Skeletal muscle satellite cell (primary cell): Measurements from ENCODE around the gene VWF.

Experiments
- H3K27me3 ChIP-seq: 2 replicates; pipeline ENCODE4 v1.7.0; 2013; ENCODE audit warnings: low read length; ENCODE audit not compliant: control insufficient read depth, insufficient read depth
- H3K36me3 ChIP-seq: 2 replicates; pipeline ENCODE4 v1.7.0; 2013; ENCODE audit warnings: mild to moderate bottlenecking, control low read depth, low read length; ENCODE audit not compliant: insufficient read depth
- H3K4me1 ChIP-seq: 2 replicates; pipeline ENCODE4 v1.7.0; 2013; ENCODE audit warnings: low read length; ENCODE audit not compliant: control insufficient read depth, insufficient read depth
- H3K4me2 ChIP-seq: 2 replicates; pipeline ENCODE4 v1.7.0; 2013; ENCODE audit warnings: mild to moderate bottlenecking, low read length
- H3K4me3 ChIP-seq: 2 replicates; pipeline ENCODE4 v1.7.0; 2013; ENCODE audit warnings: low read length
- H3K9ac ChIP-seq: 2 replicates; pipeline ENCODE4 v1.7.0; 2013; ENCODE audit warnings: mild to moderate bottlenecking, low read depth, low read length, moderate library complexity
- H3K9me3 ChIP-seq: replicated peaks from 2 replicates; pipeline ENCODE4 v1.7.0; 2013; ENCODE audit warnings: mild to moderate bottlenecking, control low read depth, low read length

Gene VWF

GRCh38 chr12:6052206-6052939, 72.1 kb downstream of the VWF start:
- H3K9ac ChIP-seq, result no peak overlapping the region
- H3K4me1 ChIP-seq, result peaks cover 17% of the 10 kb centered on the region
- no peak overlapping the region for H3K4me2 ChIP-seq
- H3K27me3 ChIP-seq, result peaks cover 11% of the 10 kb centered on the region
- H3K9me3 ChIP-seq, result no peaks in the 10 kb centered on the region
- H3K4me3 ChIP-seq, result no peak overlapping the region
- H3K36me3 ChIP-seq, result no peaks in the 10 kb centered on the region

DNA sequence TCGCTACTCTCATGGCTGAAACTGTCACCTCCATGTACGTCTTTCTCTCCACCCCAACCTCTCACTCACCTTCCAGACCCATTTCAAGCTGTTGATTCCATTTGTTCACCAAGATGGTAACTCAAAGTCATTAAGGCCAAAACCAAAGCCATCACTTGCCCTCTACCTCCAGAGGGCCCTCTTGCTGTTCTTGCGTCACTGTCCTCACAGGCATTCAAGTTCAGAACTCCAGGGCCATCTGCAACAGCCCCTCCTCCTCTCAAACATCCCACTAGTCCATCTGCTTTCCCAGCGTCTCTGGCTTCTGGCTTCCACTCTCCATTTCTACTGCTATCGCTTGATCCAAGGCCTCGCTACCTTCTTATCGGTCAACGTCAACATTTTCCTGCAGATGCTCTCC, 74.5 kb downstream of the VWF start:
- Histone ChIP-seq H3K4me1 (peaks cover 9% of the 10 kb centered on the region), H3K4me3 (no peak overlapping the region), H3K9me3 (no peaks in the 10 kb centered on the region), H3K4me2 (no peak overlapping the region), H3K27me3 (no peaks in the 10 kb centered on the region), H3K36me3 (no peaks in the 10 kb centered on the region), H3K9ac (no peak overlapping the region)

- no peaks in the 10 kb centered on the region for H3K36me3 ChIP-seq
- H3K9ac ChIP-seq, result no peak overlapping the region
- no peak overlapping the region for H3K4me2 ChIP-seq
- H3K4me1 ChIP-seq, result peaks cover 9% of the 10 kb centered on the region
- H3K9me3 ChIP-seq, result no peaks in the 10 kb centered on the region
- peaks cover 2% of the 10 kb centered on the region for H3K27me3 ChIP-seq
- H3K4me3 ChIP-seq, result no peak overlapping the region
Measured at GRCh38 chr12:6049587-6049986, 74.9 kb downstream of the VWF start.

DNA sequence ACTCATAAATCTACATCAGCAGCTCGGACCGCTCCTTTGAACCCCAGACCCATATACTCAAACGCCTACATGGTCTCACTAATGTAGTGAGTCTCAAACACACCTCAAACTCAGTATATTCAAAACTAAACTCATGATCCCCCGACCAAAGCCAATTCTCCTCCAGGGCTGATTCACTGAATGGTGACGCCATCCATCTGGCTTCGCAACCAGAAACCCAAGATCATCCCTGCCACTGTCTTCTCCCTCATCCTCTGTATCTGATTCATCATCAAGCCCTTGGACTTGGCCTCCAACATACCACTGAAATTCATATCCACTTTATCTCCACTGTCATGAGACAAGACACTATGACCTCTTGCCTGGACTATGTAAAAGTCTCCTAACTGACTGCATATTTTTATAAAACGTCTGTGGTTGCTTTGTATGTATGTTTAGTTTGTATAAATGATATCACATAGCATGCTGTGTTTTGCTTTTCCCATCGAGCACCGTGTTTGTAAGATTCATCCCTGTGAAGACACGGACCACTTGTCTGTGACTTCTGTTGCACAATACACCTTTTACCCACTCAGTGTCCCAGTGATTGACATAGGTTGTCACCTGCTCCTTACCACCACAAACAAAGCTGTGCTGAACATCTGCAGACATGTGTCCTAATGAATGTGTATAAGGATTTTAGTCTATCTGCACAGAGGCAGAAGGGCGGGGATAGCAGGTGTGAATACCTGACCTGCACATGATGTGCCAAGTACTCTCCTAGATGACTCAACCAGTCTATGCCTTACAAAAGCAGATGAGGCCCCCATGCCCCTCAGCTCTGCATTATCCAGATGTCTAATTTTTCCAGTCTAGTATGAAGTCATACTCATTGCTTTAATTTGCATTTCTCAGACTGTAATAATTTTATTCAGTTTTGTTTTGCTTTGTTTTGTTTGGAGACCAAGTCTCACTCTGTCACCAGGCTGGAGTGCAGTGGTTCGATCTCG, 76.9 kb downstream of the VWF start:
- Histone ChIP-seq H3K4me1 (no peaks in the 10 kb centered on the region), H3K4me3 (no peak overlapping the region), H3K27me3 (peaks cover 18% of the 10 kb centered on the region), H3K9ac (no peak overlapping the region), H3K4me2 (no peak overlapping the region), H3K9me3 (no peaks in the 10 kb centered on the region), H3K36me3 (no peaks in the 10 kb centered on the region)

DNA sequence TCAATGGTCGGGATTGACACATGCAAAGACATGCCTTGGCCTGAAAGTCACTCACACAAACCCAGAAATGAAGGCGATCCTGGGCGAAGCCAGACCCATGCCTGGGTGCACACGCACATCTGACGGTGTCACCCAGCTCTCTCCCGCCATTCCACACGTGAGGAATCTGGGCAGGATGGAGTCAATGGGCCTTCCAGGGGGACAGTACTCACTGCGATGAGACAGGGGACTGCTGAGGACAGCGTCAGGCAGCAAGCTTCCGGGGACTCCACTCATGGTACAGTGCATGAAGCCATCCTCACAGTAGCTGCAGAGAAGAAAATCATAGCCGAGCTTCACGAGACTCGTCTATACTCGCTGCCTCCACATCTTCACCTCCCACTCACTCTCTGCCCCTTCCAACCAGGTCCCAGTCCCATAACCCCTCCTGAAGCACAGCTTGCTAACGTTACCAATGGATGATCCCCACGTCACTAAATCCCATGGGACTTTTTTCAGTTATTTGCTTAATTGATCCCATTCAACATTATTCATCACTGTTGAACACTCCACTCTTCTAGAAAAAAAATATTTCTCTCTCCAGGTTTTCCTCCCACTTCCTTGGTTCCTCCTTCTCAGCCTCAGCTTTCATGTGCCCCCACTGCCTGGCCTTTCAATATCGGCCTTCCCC, 77.8 kb downstream of the VWF start:
- Histone ChIP-seq H3K36me3 (no peaks in the 10 kb centered on the region), H3K4me1 (no peaks in the 10 kb centered on the region), H3K4me3 (no peak overlapping the region), H3K4me2 (no peak overlapping the region), H3K9ac (no peak overlapping the region), H3K27me3 (peaks cover 23% of the 10 kb centered on the region), H3K9me3 (no peaks in the 10 kb centered on the region)

DNA sequence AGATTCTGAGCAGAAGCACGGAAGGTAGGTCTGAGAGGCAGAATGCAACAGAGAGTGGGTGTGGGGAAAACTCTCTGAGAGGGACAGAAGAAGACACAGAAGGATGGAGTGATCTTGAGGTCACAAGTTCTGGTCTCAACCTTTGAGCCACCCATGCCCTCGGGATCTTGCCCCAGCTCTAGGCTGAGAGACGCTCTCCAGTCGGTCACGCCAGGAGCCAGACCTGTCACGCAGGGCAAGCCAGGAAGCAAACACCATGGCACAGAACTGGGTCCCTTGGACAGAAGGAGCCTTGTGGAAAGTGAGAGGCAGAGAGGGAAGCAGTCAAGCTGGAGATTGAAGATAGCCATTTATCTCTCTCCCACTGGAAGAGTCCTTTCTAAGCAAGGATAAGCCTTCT, 79.0 kb downstream of the VWF start:
- no peaks in the 10 kb centered on the region for H3K36me3 ChIP-seq
- no peak overlapping the region for H3K4me3 ChIP-seq
- no peak overlapping the region for H3K9ac ChIP-seq
- H3K9me3 ChIP-seq, result no peaks in the 10 kb centered on the region
- H3K4me2 ChIP-seq, result no peak overlapping the region
- H3K4me1 ChIP-seq, result no peaks in the 10 kb centered on the region
- H3K27me3 ChIP-seq, result peaks cover 23% of the 10 kb centered on the region

- no peak overlapping the region for H3K4me2 ChIP-seq
- H3K9me3 ChIP-seq, result no peaks in the 10 kb centered on the region
- peaks cover 23% of the 10 kb centered on the region for H3K27me3 ChIP-seq
- H3K4me3 ChIP-seq, result no peak overlapping the region
- H3K36me3 ChIP-seq, result no peaks in the 10 kb centered on the region
- no peaks in the 10 kb centered on the region for H3K4me1 ChIP-seq
- H3K9ac ChIP-seq, result no peak overlapping the region
Measured at GRCh38 chr12:6044082-6044481, 80.4 kb downstream of the VWF start.

DNA sequence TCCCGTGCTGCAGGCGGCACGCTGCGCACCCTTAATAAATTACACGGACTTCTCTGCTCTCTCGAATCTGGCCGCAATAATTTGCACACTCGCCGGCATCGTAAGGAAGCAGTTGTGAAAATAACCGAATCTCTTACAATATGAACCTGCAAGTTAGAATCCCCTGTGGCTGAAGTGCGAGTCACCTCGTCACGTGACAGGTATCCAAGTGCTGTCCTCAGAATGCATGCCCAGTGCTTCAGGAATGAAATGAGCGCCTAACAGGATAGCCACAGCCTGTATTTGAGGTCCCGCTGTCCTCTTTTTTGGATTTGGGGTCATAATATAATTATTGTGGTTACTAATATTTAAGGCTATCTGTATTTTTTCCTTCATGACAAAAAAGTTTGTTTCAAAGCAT, 82.0 kb downstream of the VWF start:
- Histone ChIP-seq H3K36me3 (no peaks in the 10 kb centered on the region), H3K27me3 (peaks cover 23% of the 10 kb centered on the region), H3K9me3 (no peaks in the 10 kb centered on the region), H3K4me3 (no peak overlapping the region), H3K4me2 (no peak overlapping the region), H3K9ac (no peak overlapping the region), H3K4me1 (no peaks in the 10 kb centered on the region)

GRCh38 chr12:6041891-6042290, 82.6 kb downstream of the VWF start:
- H3K36me3 ChIP-seq, result no peaks in the 10 kb centered on the region
- no peak overlapping the region for H3K4me2 ChIP-seq
- no peaks in the 10 kb centered on the region for H3K4me1 ChIP-seq
- H3K9me3 ChIP-seq, result no peaks in the 10 kb centered on the region
- H3K9ac ChIP-seq, result no peak overlapping the region
- no peak overlapping the region for H3K4me3 ChIP-seq
- H3K27me3 ChIP-seq, result peaks cover 23% of the 10 kb centered on the region

DNA sequence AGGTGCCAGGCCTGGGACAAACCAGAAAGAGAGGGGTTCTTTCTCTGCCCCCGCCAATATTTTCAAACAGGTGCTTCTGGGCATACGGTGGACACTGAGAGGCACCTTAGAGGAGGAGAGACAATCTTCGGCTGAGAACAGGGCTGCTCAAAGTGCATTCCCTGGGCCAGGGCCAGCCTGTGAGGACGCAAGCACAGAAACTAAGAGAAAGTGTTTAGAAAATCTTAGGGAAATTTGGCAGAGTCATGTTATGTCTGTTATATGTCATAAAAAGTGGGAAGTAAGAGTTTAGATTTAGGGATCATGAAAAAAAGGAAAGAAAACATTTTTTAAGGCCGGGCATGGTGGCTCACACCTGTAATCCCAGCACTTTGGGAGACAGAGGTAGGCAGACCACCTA, 83.7 kb downstream of the VWF start:
- Histone ChIP-seq H3K27me3 (peaks cover 23% of the 10 kb centered on the region), H3K9me3 (no peaks in the 10 kb centered on the region), H3K36me3 (no peaks in the 10 kb centered on the region), H3K4me2 (no peak overlapping the region), H3K9ac (no peak overlapping the region), H3K4me1 (no peaks in the 10 kb centered on the region), H3K4me3 (no peak overlapping the region)

GRCh38 chr12:6039894-6040601, 84.4 kb downstream of the VWF start:
- Histone ChIP-seq H3K9ac (peak overlapping the region; percentile 1), H3K27me3 (peaks cover 23% of the 10 kb centered on the region), H3K36me3 (no peaks in the 10 kb centered on the region), H3K4me2 (no peak overlapping the region), H3K4me1 (no peaks in the 10 kb centered on the region), H3K9me3 (no peaks in the 10 kb centered on the region), H3K4me3 (no peak overlapping the region)
